ENCODE data around the gene CETN1.

The CETN1 gene

DNA sequence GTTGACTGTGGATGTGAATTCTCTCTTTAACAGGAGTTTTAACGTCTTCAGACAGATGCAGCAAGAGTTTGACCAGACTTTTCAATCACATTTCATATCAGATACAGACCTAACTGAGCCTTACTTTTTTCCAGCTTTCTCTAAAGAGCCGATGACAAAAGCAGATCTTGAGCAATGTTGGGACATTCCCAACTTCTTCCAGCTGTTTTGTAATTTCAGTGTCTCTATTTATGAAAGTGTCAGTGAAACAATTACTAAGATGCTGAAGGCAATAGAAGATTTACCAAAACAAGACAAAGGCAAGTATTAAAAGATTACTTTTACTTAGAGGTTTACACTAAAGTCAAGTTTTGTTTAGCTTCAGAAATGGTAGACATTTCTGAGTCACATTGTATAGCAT, 47.1 kb downstream of the CETN1 start:
- DNase-seq = no peak

DNA sequence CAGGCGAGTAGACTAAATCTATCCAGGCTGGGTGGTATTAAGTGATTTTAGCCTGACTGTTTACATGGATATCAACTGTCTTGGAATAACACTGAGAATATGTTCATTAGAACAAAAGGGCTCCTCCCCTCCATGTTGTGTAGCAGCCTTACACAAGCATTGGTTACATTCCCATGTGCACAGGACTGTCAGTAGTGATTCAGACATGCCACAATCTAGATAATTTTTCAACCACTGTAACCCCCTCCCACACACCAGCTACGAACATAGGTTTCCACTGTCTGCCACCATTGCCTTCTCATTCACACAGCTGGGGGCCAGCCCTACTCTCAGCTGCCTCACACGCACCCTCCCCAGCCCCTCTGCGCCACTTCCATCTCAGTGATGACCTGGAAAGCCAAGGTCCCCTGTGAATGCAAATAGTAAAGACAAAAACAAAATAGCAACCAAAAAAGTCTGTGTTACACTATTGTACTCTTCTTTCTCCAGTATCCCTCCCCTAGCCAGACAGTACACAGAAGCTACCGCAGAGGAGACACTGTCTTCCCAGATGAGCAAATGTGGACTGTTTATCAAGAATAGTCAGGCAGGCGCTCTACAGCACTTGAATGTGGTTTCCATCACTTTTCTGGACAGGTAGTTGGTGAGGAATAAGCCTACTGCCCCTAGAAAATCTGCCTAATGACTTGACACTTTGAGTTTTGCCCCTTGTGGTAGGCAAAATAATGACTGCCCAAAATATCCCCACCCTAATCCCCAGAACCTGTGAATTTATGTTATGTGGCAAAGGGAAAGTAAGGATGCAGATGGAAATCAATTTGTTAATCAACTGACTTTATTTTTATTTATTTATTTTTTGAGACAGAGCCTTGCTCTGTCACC, 49.3 kb downstream of the CETN1 start:
- DNase-seq = no peak

DNA sequence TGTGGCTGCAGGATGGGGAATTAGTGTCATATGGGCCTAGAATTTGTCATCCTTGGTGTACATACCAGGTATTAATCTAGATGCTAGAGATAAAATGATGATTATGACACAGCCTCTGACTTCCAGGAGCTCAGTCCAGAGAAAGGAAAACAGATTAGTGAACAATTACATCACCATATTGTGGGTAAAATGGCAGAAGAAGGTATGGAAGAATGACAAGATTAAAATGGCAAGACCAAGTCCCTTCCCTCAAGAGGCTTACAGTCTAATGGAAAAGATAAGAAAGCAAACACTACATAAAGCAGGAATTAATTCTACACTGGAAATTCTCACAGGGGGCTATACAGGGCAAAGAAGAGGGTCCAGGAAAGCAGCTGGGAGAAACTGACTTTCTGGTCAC, 51.4 kb downstream of the CETN1 start:
- no peak for DNase-seq

Data from CD4-positive, alpha-beta T cell treated with Interleukin-6 for 4 hours (primary cell).